GM10847 (cell line): ENCODE results near the gene TMEM244.

Experiments
- POLR2A ChIP-seq: IDR thresholded peaks from 2 replicates; pipeline ENCODE4 v1.6.1; 2011; ENCODE audit not compliant: insufficient read length; ENCODE audit errors: extremely low read depth

Gene TMEM244, protein sequence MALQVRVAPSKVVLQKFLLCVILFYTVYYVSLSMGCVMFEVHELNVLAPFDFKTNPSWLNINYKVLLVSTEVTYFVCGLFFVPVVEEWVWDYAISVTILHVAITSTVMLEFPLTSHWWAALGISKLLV

GRCh38 chr6:129860908-129861665 lies at the start of gene TMEM244:
TMEM244 (minus strand) TSS chr6:129861315; CDS start chr6:129861188, 127 bp downstream.
- no peak for TF ChIP-seq POLR2A

GRCh38 chr6:129908858-129909257 lies 47.7 kb upstream of the TMEM244 start:
- no peak for TF ChIP-seq POLR2A

GRCh38 chr6:129908356-129908755 lies 47.2 kb upstream of the TMEM244 start:
- TF ChIP-seq POLR2A: no peak

DNA sequence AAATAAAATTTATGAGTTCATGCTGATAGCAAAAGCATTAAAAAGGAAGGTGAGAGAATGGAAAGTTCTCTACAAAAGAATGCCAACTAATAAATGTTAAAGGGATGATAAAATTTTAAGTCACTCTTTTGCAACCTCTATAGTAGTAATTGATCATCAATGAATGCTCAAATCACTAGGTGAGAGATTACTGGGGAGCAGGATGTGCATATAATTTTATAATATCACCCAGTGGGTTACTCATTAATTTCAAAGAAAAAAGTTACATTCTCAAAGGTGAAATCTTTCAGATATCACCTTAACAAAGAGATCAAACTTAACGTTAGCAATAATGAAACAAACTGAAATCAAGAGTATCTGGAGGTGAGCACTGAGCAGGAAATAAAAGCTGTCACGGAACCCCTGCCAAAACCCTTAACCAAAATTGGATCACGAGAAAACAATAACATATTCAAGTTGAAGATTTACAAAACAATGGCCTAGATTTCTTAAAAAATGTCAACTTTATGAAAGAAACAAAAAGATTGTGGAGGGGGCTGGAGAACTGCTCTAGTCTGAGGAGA lies 45.5 kb upstream of the TMEM244 start:
- TF ChIP-seq POLR2A: no peak

- TF ChIP-seq POLR2A: no peak
Observed at GRCh38 chr6:129903082-129903481, 42.0 kb upstream of the TMEM244 start.

DNA sequence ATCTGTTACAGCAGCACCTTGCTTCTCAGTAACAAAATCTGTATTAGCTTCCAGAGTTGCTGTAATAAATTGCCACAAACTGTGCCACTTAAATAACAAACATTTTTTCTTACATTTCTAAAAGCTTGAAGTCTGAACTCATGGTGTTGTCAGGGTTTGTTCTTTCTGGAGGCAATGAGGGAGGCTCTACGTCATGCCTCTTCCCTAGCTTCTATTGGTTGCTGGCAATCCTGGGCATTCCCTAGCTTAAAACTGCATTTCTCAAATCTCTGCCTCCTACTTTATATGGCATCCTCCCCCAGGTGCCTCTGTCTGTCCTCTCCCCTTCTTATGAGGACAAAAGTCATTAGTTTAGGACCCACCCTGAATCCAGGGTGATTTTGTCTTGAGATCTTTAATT lies 41.6 kb upstream of the TMEM244 start:
- TF ChIP-seq POLR2A: no peak

DNA sequence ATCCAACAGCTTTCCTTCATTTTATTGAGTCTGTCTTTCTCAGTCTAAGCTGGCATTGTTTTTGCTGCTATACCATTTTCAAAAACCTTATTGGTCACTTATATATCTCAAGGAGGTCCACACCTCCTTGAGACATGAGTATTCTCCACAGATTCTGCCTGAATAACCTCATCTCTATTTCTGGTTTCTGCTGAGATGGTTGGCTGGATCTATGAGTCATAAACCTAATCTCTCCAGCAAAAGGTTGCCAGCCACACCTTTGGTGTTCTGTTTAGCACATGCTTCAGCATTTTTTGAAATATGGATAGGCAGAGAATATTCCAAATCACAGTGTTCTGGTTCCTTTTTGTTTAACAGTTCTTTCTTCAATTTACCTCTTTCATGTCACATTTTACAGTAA lies 40.8 kb upstream of the TMEM244 start:
- TF ChIP-seq POLR2A: no peak

GRCh38 chr6:129895692-129896091 lies 34.6 kb upstream of the TMEM244 start:
- no peak for TF ChIP-seq POLR2A

- TF ChIP-seq POLR2A: no peak
Observed at GRCh38 chr6:129894921-129895320, 33.8 kb upstream of the TMEM244 start.

DNA sequence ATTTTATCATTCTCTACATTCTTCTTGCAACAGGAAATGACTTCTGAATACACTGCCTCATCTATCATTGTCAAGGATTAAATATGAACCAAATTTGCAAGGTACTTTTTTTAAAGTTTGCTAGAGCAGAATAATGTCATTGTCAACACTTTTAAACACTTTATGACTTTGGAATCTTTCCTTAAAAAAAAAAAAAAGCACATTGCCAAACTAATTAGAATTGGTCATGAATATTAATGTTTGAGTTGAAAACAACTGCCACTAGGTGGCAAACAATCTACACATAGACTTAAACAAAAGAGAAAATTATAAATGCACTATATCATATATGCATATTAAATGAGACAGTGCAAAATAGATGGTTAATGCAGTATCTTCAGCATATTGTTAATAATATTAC lies 32.5 kb upstream of the TMEM244 start:
- TF ChIP-seq POLR2A: no peak

GRCh38 chr6:129890701-129891100 lies 29.6 kb upstream of the TMEM244 start:
- no peak for TF ChIP-seq POLR2A

GRCh38 chr6:129890164-129890563 lies 29.0 kb upstream of the TMEM244 start:
- TF ChIP-seq POLR2A: no peak

DNA sequence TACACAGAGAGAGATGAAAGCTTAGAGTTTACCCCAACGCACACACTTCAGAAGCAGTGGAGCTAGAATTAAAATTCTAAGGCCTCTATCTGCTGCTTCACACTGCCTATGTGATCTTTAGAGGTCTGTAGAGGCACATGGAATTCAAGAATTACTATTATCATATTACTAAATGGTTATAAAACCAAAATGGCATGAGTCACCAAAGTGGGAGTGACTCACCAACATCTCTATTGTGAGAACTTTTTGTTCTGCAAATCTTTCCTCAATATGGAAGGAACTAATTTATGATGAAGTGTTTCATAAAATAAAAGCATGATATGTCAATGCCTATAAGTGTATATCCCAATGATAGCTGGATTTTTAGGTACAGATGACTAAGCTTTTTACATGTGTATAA lies 28.5 kb upstream of the TMEM244 start:
- no peak for TF ChIP-seq POLR2A

GRCh38 chr6:129886401-129887155 lies 25.5 kb upstream of the TMEM244 start:
- no peak for TF ChIP-seq POLR2A

DNA sequence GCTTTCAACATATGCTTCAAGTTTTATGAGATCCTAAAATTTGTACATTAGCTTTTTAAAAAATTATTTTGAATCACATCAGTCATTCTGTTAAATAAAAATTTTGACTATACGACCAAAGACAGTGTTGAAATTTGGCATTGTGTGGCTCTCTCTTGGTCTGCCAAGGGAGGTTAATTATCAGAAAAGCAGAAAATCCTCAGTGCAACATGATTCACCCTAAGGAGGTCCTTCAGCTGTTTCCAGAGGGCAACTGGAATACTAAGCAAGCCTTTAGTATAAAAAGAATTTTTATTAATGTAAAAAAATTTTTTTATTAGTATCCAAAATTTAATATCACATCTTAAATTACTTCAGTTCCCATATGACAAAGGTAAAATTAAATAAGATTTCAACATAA lies 23.1 kb upstream of the TMEM244 start:
- no peak for TF ChIP-seq POLR2A

DNA sequence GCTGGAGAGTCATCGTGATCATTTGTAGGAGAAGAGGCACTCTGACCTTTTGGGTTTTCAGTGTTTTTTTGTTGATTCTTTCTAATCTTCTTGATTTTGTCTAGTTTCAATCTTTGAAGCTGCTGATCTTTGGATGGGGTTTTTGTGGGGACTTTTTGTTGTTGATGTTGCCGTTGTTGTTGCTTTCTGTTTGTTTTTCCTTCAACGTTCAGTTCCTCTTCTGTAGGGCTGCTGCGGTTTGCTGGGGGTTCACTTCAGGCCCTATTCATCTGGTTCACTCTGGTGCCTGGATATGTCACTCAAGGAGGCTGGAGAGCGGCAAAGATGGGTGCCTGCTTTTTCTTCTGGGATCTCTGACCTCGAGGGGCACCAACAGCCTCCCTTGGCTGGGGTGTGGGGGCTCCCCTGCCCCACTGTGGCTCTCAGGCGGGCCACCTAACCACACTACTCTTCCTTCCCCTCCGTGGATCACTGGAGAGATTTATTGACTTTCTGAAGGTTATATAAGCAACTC lies 21.5 kb upstream of the TMEM244 start:
- no peak for TF ChIP-seq POLR2A
